SKM-1 treated with dmso at 0.1 percent for 144 hours (cell line): ENCODE data around the gene TENT4A.
A peak's percentile ranks its signal among the peaks of the same experiment; 100 is the strongest.

Source experiments
- DNase-seq: peaks from one replicate; lab custom pipeline; 2025; ENCODE audit not compliant: unreplicated experiment; lab: John Stamatoyannopoulos, UW

Gene TENT4A

GRCh38 chr5:6750142-6750840 lies 37.1 kb downstream of the TENT4A start:
- DNase-seq = no peak

- no peak for DNase-seq
Measured at GRCh38 chr5:6750951-6751685, 37.9 kb downstream of the TENT4A start.

- no peak for DNase-seq
Measured at GRCh38 chr5:6752236-6752635, 39.0 kb downstream of the TENT4A start.

- no peak for DNase-seq
Measured at GRCh38 chr5:6752782-6753181, 39.5 kb downstream of the TENT4A start.

- no peak for DNase-seq
Measured at GRCh38 chr5:6753851-6754250, 40.6 kb downstream of the TENT4A start.

GRCh38 chr5:6754766-6755165 lies 41.5 kb downstream of the TENT4A start:
- no peak for DNase-seq

- DNase-seq = no peak
Measured at GRCh38 chr5:6755519-6755918, 42.3 kb downstream of the TENT4A start.

- DNase-seq = no peak
Measured at GRCh38 chr5:6755941-6756340, 42.7 kb downstream of the TENT4A start.

- no peak for DNase-seq
Measured at GRCh38 chr5:6757414-6757969, 44.3 kb downstream of the TENT4A start.

GRCh38 chr5:6758236-6758635 lies 45.0 kb downstream of the TENT4A start:
- no peak for DNase-seq

- DNase-seq = no peak
Measured at GRCh38 chr5:6758706-6759105, 45.5 kb downstream of the TENT4A start.

GRCh38 chr5:6759401-6759800 lies 46.2 kb downstream of the TENT4A start:
- DNase-seq = no peak

GRCh38 chr5:6759983-6760382 lies 46.8 kb downstream of the TENT4A start:
- DNase-seq = no peak

- no peak for DNase-seq
Measured at GRCh38 chr5:6760686-6761085, 47.5 kb downstream of the TENT4A start.

- no peak for DNase-seq
Measured at GRCh38 chr5:6761333-6761732, 48.1 kb downstream of the TENT4A start.

- DNase-seq = no peak
Measured at GRCh38 chr5:6762116-6762515, 48.9 kb downstream of the TENT4A start.

GRCh38 chr5:6762697-6763096 lies 49.5 kb downstream of the TENT4A start:
- no peak for DNase-seq

- no peak for DNase-seq
Measured at GRCh38 chr5:6763191-6763590, 50.0 kb downstream of the TENT4A start.

- DNase-seq = peak; percentile 54
Measured at GRCh38 chr5:6765612-6766525, 52.6 kb downstream of the TENT4A start.

- no peak for DNase-seq
Measured at GRCh38 chr5:6766604-6767093, 53.4 kb downstream of the TENT4A start.

- no peak for DNase-seq
Measured at GRCh38 chr5:6767481-6768063, 54.3 kb downstream of the TENT4A start.
